ENCODE results near the gene ZNF518A. TPM values are rescaled to one million over a fixed set of nuclear protein-coding genes. Genes with fewer than 3 reads are reported as not detected.

Gene ZNF518A
- total and polyA plus RNA-seq, 2 experiments from 2014 or later: 6.8 to 8.9 TPM

- Histone ChIP-seq H3K4me1 (ENCODE audit: insufficient read depth) (no peaks in the 10 kb centered on the region), H4K20me1 (ENCODE audit: insufficient read depth) (no peaks in the 10 kb centered on the region), H3F3A (ENCODE audit: insufficient read depth) (no peaks in the 10 kb centered on the region), H3K9me2 (ENCODE audit: insufficient read depth) (no peaks in the 10 kb centered on the region), H3K79me2 (ENCODE audit: insufficient read depth) (no peaks in the 10 kb centered on the region), H3K27ac (no peak overlapping the region), H2AFZ (no peak overlapping the region), H3K4me3 (no peak overlapping the region), H3K9ac (no peak overlapping the region), H3K4me2 (ENCODE audit: unreplicated experiment) (no peak overlapping the region), H3K9me3 (ENCODE audit: low read depth) (no peaks in the 10 kb centered on the region), H3K27me3 (replicated peaks; ENCODE audit: insufficient read depth) (no peaks in the 10 kb centered on the region), H3K36me3 (ENCODE audit: low read depth) (no peaks in the 10 kb centered on the region)
- 83 to 100% methylated on average over 1 of the region's 1 CpG for whole genome bisulfite sequencing, 2 experiments (ENCODE audit: low coverage in 1 of 2, low lambda C conversion rate in 2 of 2, missing lambda C conversion rate in 2 of 2)
- peak; percentile 6 for DNase-seq
- in situ Hi-C loops (cut with MboI): no loop called here
- TF ChIP-seq EZH2phosphoT487 (IDR thresholded peaks at IDR 0.05; ENCODE audit: insufficient read depth, low read depth): no peak
- TF ChIP-seq EZH2 (IDR thresholded peaks at IDR 0.05; ENCODE audit: insufficient read depth, poor library complexity, severe bottlenecking): no peak
These were observed 38.4 kb downstream of the ZNF518A start for GRCh38 chr10:96168546-96168945.

- Histone ChIP-seq H3K4me1 (ENCODE audit: insufficient read depth) (no peaks in the 10 kb centered on the region), H2AFZ (no peak overlapping the region), H3K36me3 (ENCODE audit: low read depth) (no peaks in the 10 kb centered on the region), H3K27ac (no peak overlapping the region), H3F3A (ENCODE audit: insufficient read depth) (no peaks in the 10 kb centered on the region), H3K27me3 (replicated peaks; ENCODE audit: insufficient read depth) (no peaks in the 10 kb centered on the region), H3K4me2 (ENCODE audit: unreplicated experiment) (no peak overlapping the region), H3K9me3 (ENCODE audit: low read depth) (no peaks in the 10 kb centered on the region), H3K4me3 (no peak overlapping the region), H3K9me2 (ENCODE audit: insufficient read depth) (no peaks in the 10 kb centered on the region), H4K20me1 (ENCODE audit: insufficient read depth) (no peaks in the 10 kb centered on the region), H3K79me2 (ENCODE audit: insufficient read depth) (no peaks in the 10 kb centered on the region), H3K9ac (no peak overlapping the region)
- in situ Hi-C loops (cut with MboI): no loop called here
- TF ChIP-seq EZH2phosphoT487 (IDR thresholded peaks at IDR 0.05; ENCODE audit: insufficient read depth, low read depth) (no peak), EZH2 (IDR thresholded peaks at IDR 0.05; ENCODE audit: insufficient read depth, poor library complexity, severe bottlenecking) (no peak)
- DNase-seq: no peak
These were observed 40.1 kb downstream of the ZNF518A start for GRCh38 chr10:96170230-96170629.

GRCh38 chr10:96172666-96173065 lies 42.6 kb downstream of the ZNF518A start:
- H3F3A ChIP-seq (ENCODE audit: insufficient read depth): no peaks in the 10 kb centered on the region
- H3K9me3 ChIP-seq (ENCODE audit: low read depth): no peaks in the 10 kb centered on the region
- H3K9me2 ChIP-seq (ENCODE audit: insufficient read depth): no peaks in the 10 kb centered on the region
- in situ Hi-C loops (cut with MboI): no loop called here
- no peaks in the 10 kb centered on the region for H3K79me2 ChIP-seq (ENCODE audit: insufficient read depth)
- no peak overlapping the region for H2AFZ ChIP-seq
- H3K9ac ChIP-seq: no peak overlapping the region
- no peak overlapping the region for H3K4me3 ChIP-seq
- H3K36me3 ChIP-seq (ENCODE audit: low read depth): no peaks in the 10 kb centered on the region
- no peaks in the 10 kb centered on the region for H3K27me3 ChIP-seq (replicated peaks; ENCODE audit: insufficient read depth)
- WGBS, 2 experiments (ENCODE audit: low coverage in 1 of 2, low lambda C conversion rate in 2 of 2, missing lambda C conversion rate in 2 of 2): 71 to 85% methylated on average over 1 of the region's 1 CpG
- DNase-seq: no peak
- H3K4me2 ChIP-seq (ENCODE audit: unreplicated experiment): no peak overlapping the region
- no peaks in the 10 kb centered on the region for H3K4me1 ChIP-seq (ENCODE audit: insufficient read depth)
- H3K27ac ChIP-seq: no peak overlapping the region
- H4K20me1 ChIP-seq (ENCODE audit: insufficient read depth): no peaks in the 10 kb centered on the region
- TF ChIP-seq EZH2 (IDR thresholded peaks at IDR 0.05; ENCODE audit: insufficient read depth, poor library complexity, severe bottlenecking) (no peak), EZH2phosphoT487 (IDR thresholded peaks at IDR 0.05; ENCODE audit: insufficient read depth, low read depth) (no peak)

- no peak overlapping the region for H3K4me2 ChIP-seq (ENCODE audit: unreplicated experiment)
- WGBS, 2 experiments (ENCODE audit: low coverage in 1 of 2, low lambda C conversion rate in 2 of 2, missing lambda C conversion rate in 2 of 2): 79 to 85% methylated on average over 1 of the region's 1 CpG
These were observed 46.9 kb downstream of the ZNF518A start for GRCh38 chr10:96176985-96177384.

GRCh38 chr10:96188421-96188820 lies 58.3 kb downstream of the ZNF518A start:
- no peak overlapping the region for H3K27ac ChIP-seq
- peak; percentile 19 for DNase-seq

More at GRCh38 chr10:96176985-96177384, 46.9 kb downstream of the ZNF518A start:
- in situ Hi-C loops (cut with MboI): no loop called here
- TF ChIP-seq EZH2 (IDR thresholded peaks at IDR 0.05; ENCODE audit: insufficient read depth, poor library complexity, severe bottlenecking) (no peak), EZH2phosphoT487 (IDR thresholded peaks at IDR 0.05; ENCODE audit: insufficient read depth, low read depth) (no peak)
- Histone ChIP-seq H3K9ac (no peak overlapping the region), H3K4me3 (no peak overlapping the region), H3K4me1 (ENCODE audit: insufficient read depth) (no peaks in the 10 kb centered on the region), H3K9me2 (ENCODE audit: insufficient read depth) (no peaks in the 10 kb centered on the region), H3K27me3 (replicated peaks; ENCODE audit: insufficient read depth) (no peaks in the 10 kb centered on the region), H2AFZ (no peak overlapping the region), H3K36me3 (ENCODE audit: low read depth) (no peaks in the 10 kb centered on the region), H3K79me2 (ENCODE audit: insufficient read depth) (no peaks in the 10 kb centered on the region), H3F3A (ENCODE audit: insufficient read depth) (no peaks in the 10 kb centered on the region), H4K20me1 (ENCODE audit: insufficient read depth) (no peaks in the 10 kb centered on the region), H3K9me3 (ENCODE audit: low read depth) (no peaks in the 10 kb centered on the region), H3K27ac (no peak overlapping the region)
- DNase-seq: peak; percentile 9

More at GRCh38 chr10:96188421-96188820, 58.3 kb downstream of the ZNF518A start:
- Histone ChIP-seq H3K27me3 (replicated peaks; ENCODE audit: insufficient read depth) (no peaks in the 10 kb centered on the region), H3K4me3 (no peak overlapping the region), H3K79me2 (ENCODE audit: insufficient read depth) (no peaks in the 10 kb centered on the region), H2AFZ (no peak overlapping the region), H3K36me3 (ENCODE audit: low read depth) (no peaks in the 10 kb centered on the region), H3K4me2 (ENCODE audit: unreplicated experiment) (no peak overlapping the region), H3F3A (ENCODE audit: insufficient read depth) (no peaks in the 10 kb centered on the region), H3K9me3 (ENCODE audit: low read depth) (no peaks in the 10 kb centered on the region), H3K9me2 (ENCODE audit: insufficient read depth) (no peaks in the 10 kb centered on the region), H4K20me1 (ENCODE audit: insufficient read depth) (no peaks in the 10 kb centered on the region), H3K9ac (no peak overlapping the region), H3K4me1 (ENCODE audit: insufficient read depth) (no peaks in the 10 kb centered on the region)
- 18 to 31% methylated on average over 2 of the region's 2 CpGs for WGBS, 2 experiments (ENCODE audit: low coverage in 1 of 2, low lambda C conversion rate in 2 of 2, missing lambda C conversion rate in 2 of 2)
- in situ Hi-C loops (cut with MboI): no loop called here
- no peak for TF ChIP-seq EZH2 (IDR thresholded peaks at IDR 0.05; ENCODE audit: insufficient read depth, poor library complexity, severe bottlenecking)
- TF ChIP-seq EZH2phosphoT487 (IDR thresholded peaks at IDR 0.05; ENCODE audit: insufficient read depth, low read depth): no peak

Measured in GM23248 (cell line).